AG10803 (cell line): Measurements from ENCODE around the gene MUC5B.
"Not testable (repeated sequence)": the region's sequence is repeated elsewhere in the genome, so short reads cannot be mapped to it uniquely, and the experiment has no call there.

ENCODE experiments used
- DNase-seq: peaks from one replicate; pipeline ENCODE4 v3.0.0; 2010; ENCODE audit warnings: low read depth
- H3K4me3 ChIP-seq: 2 replicates; pipeline ENCODE4 v1.5.1; 2011; ENCODE audit warnings: mild to moderate bottlenecking, low read length, control low read depth
- TF ChIP-seq, protein P1 (sequence below): conservative IDR thresholded peaks from 2 replicates; pipeline ENCODE4 v1.5.1; 2011; ENCODE audit warnings: mild to moderate bottlenecking, low read length, control low read depth, inconsistent platforms

The MUC5B gene

DNA sequence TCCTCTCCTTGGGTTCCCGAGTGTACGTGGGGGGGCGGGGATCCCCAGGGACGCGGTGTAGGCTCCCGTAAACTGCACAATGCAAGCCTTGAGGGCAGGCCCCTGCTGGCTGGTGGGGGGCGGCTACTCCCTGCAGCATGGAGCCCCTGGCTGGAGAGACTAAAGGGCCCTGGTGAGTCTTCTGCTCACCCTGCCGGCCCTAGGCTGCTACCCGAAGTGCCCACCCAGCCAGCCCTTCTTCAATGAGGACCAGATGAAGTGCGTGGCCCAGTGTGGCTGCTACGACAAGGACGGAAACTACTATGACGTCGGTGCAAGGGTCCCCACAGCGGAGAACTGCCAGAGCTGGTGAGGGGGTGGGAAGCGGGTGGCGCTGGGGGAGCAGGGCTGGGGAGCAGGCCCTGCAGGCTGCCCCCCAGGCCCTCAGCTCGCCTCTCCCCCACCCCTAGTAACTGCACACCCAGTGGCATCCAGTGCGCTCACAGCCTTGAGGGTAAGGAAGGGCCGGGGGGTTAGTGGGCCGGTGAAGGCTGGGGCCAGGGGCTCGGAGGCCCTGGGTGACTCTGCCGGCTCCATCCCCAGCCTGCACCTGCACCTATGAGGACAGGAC is 16.8 kb downstream of the MUC5B start:
- TF ChIP-seq, protein P1, sequence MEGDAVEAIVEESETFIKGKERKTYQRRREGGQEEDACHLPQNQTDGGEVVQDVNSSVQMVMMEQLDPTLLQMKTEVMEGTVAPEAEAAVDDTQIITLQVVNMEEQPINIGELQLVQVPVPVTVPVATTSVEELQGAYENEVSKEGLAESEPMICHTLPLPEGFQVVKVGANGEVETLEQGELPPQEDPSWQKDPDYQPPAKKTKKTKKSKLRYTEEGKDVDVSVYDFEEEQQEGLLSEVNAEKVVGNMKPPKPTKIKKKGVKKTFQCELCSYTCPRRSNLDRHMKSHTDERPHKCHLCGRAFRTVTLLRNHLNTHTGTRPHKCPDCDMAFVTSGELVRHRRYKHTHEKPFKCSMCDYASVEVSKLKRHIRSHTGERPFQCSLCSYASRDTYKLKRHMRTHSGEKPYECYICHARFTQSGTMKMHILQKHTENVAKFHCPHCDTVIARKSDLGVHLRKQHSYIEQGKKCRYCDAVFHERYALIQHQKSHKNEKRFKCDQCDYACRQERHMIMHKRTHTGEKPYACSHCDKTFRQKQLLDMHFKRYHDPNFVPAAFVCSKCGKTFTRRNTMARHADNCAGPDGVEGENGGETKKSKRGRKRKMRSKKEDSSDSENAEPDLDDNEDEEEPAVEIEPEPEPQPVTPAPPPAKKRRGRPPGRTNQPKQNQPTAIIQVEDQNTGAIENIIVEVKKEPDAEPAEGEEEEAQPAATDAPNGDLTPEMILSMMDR = no peak
- no peak for DNase-seq
- no peak overlapping the region for H3K4me3 ChIP-seq

DNA sequence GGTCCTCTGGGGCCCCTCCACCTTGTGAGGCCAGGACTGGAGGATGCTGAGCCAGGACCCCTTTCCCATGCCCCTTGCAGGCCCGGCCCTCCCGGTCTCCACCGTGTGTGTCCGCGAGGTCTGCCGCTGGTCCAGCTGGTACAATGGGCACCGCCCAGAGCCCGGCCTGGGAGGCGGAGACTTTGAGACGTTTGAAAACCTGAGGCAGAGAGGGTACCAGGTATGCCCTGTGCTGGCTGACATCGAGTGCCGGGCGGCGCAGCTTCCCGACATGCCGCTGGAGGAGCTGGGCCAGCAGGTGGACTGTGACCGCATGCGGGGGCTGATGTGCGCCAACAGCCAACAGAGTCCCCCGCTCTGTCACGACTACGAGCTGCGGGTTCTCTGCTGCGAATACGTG is 17.9 kb downstream of the MUC5B start:
- DNase-seq = no peak
- no peak overlapping the region for H3K4me3 ChIP-seq
- TF ChIP-seq, protein P1 = no peak

DNA sequence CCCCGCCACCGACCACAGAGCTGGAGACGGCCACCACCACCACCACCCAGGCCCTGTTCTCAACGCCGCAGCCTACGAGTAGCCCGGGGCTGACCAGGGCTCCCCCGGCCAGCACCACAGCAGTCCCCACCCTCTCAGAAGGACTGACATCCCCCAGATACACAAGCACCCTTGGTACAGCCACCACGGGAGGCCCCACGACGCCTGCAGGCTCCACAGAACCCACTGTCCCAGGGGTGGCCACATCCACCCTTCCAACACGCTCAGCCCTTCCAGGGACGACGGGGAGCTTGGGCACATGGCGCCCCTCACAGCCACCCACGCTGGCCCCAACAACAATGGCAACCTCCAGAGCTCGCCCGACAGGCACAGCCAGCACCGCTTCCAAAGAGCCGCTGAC is 18.8 kb downstream of the MUC5B start:
- TF ChIP-seq, protein P1 = no peak
- DNase-seq = no peak
- H3K4me3 ChIP-seq = no peak overlapping the region

DNA sequence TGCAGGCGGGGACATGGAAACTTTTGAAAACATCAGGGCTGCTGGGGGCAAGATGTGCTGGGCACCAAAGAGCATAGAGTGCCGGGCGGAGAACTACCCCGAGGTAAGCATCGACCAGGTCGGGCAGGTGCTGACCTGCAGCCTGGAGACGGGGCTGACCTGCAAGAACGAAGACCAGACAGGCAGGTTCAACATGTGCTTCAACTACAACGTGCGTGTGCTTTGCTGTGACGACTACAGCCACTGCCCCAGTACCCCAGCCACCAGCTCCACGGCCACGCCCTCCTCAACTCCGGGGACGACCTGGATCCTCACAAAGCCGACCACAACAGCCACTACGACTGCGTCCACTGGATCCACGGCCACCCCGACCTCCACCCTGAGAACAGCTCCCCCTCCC is 19.4 kb downstream of the MUC5B start:
- DNase-seq = no peak

DNA sequence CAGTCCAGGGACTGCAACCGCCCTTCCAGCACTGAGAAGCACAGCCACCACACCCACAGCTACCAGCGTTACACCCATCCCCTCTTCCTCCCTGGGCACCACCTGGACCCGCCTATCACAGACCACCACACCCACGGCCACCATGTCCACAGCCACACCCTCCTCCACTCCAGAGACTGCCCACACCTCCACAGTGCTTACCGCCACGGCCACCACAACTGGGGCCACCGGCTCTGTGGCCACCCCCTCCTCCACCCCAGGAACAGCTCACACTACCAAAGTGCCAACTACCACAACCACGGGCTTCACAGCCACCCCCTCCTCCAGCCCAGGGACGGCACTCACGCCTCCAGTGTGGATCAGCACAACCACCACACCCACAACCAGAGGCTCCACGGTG is 19.9 kb downstream of the MUC5B start:
- not testable (repeated sequence) for H3K4me3 ChIP-seq, DNase-seq

More for the DNA sequence above, 19.4 kb downstream of the MUC5B start:
- H3K4me3 ChIP-seq = no peak overlapping the region
- TF ChIP-seq, protein P1 = no peak

DNA sequence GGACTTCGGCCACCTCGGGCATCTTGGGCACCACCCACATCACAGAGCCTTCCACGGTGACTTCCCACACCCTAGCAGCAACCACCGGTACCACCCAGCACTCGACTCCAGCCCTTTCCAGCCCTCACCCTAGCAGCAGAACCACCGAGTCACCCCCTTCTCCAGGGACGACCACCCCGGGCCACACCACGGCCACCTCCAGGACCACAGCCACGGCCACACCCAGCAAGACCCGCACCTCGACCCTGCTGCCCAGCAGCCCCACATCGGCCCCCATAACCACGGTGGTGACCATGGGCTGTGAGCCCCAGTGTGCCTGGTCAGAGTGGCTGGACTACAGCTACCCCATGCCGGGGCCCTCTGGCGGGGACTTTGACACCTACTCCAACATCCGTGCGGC is 20.7 kb downstream of the MUC5B start:
- H3K4me3 ChIP-seq, DNase-seq: not testable (repeated sequence)

DNA sequence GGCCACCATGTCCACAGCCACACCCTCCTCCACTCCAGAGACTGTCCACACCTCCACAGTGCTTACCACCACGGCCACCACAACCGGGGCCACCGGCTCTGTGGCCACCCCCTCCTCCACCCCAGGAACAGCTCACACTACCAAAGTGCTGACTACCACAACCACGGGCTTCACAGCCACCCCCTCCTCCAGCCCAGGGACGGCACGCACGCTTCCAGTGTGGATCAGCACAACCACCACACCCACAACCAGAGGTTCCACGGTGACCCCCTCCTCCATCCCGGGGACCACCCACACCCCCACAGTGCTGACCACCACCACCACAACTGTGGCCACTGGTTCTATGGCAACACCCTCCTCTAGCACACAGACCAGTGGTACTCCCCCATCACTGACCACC is 21.7 kb downstream of the MUC5B start:
- DNase-seq, H3K4me3 ChIP-seq: not testable (repeated sequence)

DNA sequence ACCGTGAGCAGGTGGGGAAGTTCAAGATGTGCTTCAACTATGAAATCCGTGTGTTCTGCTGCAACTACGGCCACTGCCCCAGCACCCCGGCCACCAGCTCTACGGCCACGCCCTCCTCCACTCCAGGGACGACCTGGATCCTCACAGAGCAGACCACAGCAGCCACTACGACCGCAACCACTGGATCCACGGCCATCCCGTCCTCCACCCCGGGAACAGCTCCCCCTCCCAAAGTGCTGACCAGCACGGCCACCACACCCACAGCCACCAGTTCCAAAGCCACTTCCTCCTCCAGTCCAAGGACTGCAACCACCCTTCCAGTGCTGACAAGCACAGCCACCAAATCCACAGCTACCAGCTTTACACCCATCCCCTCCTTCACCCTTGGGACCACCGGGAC is 22.9 kb downstream of the MUC5B start:
- not testable (repeated sequence) for H3K4me3 ChIP-seq, DNase-seq

DNA sequence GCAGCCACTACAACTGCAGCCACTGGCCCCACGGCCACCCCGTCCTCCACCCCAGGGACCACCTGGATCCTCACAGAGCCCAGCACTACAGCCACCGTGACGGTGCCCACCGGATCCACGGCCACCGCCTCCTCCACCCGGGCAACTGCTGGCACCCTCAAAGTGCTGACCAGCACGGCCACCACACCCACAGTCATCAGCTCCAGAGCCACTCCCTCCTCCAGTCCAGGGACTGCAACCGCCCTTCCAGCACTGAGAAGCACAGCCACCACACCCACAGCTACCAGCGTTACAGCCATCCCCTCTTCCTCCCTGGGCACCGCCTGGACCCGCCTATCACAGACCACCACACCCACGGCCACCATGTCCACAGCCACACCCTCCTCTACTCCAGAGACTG is 23.4 kb downstream of the MUC5B start:
- not testable (repeated sequence) for H3K4me3 ChIP-seq, DNase-seq

DNA sequence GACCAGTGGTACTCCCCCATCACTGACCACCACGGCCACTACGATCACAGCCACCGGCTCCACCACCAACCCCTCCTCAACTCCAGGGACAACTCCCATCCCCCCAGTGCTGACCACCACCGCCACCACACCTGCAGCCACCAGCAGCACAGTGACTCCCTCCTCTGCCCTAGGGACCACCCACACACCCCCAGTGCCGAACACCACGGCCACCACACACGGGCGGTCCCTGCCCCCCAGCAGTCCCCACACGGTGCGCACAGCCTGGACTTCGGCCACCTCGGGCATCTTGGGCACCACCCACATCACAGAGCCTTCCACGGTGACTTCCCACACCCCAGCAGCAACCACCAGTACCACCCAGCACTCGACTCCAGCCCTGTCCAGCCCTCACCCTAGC is 24.2 kb downstream of the MUC5B start:
- DNase-seq, H3K4me3 ChIP-seq: not testable (repeated sequence)

DNA sequence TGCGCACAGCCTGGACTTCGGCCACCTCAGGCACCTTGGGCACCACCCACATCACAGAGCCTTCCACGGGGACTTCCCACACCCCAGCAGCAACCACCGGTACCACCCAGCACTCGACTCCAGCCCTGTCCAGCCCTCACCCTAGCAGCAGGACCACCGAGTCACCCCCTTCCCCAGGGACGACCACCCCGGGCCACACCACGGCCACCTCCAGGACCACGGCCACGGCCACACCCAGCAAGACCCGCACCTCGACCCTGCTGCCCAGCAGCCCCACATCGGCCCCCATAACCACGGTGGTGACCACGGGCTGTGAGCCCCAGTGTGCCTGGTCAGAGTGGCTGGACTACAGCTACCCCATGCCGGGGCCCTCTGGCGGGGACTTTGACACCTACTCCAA is 26.1 kb downstream of the MUC5B start:
- DNase-seq, H3K4me3 ChIP-seq: not testable (repeated sequence)

DNA sequence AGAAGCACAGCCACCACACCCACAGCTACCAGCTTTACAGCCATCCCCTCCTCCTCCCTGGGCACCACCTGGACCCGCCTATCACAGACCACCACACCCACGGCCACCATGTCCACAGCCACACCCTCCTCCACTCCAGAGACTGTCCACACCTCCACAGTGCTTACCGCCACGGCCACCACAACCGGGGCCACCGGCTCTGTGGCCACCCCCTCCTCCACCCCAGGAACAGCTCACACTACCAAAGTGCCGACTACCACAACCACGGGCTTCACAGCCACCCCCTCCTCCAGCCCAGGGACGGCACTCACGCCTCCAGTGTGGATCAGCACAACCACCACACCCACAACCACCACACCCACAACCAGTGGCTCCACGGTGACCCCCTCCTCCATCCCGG is 27.5 kb downstream of the MUC5B start:
- DNase-seq, H3K4me3 ChIP-seq: not testable (repeated sequence)
